COR-L47 (cell line): Measurements from ENCODE around the gene TMEM238.
A peak's percentile ranks its signal among the peaks of the same experiment; 100 is the strongest.

Source experiments
- DNase-seq: peaks from one replicate; lab custom pipeline; 2025; lab: John Stamatoyannopoulos, UW

TMEM238 gene

GRCh38 chr19:55377356-55378131 lies 6.5 kb downstream of the TMEM238 start:
- no peak for DNase-seq

- DNase-seq: no peak
These were observed 7.7 kb downstream of the TMEM238 start, which contains the start of gene TMEM190 for GRCh38 chr19:55376241-55376933. Gene TMEM190, plus strand, starts transcription at chr19:55376826. Its CDS starts 28 bp downstream, at chr19:55376854.

GRCh38 chr19:55373993-55374757 lies 9.9 kb downstream of the TMEM238 start:
- DNase-seq: no peak

- no peak for DNase-seq
These were observed 10.6 kb downstream of the TMEM238 start for GRCh38 chr19:55373306-55373992.

- DNase-seq: no peak
These were observed 11.6 kb downstream of the TMEM238 start for GRCh38 chr19:55372316-55373081.

GRCh38 chr19:55370305-55370988 lies 13.6 kb downstream of the TMEM238 start, which contains the start of gene IL11:
Gene IL11, minus strand, starts transcription at chr19:55370463. Its CDS starts 153 bp downstream, at chr19:55370310.
- no peak for DNase-seq

GRCh38 chr19:55369653-55370304 lies 14.3 kb downstream of the TMEM238 start:
- peak; percentile 48 for DNase-seq

GRCh38 chr19:55368701-55369563 lies 15.2 kb downstream of the TMEM238 start:
- DNase-seq: no peak

GRCh38 chr19:55368106-55368505 lies 16.0 kb downstream of the TMEM238 start:
- no peak for DNase-seq

GRCh38 chr19:55366790-55367189 lies 17.3 kb downstream of the TMEM238 start:
- no peak for DNase-seq

GRCh38 chr19:55365964-55366363 lies 18.1 kb downstream of the TMEM238 start:
- no peak for DNase-seq

- no peak for DNase-seq
These were observed 18.8 kb downstream of the TMEM238 start for GRCh38 chr19:55365245-55365644.

- DNase-seq: no peak
These were observed 20.9 kb downstream of the TMEM238 start, which contains the start of gene GARIN5B for GRCh38 chr19:55362990-55363716. Gene GARIN5B, minus strand, starts transcription at chr19:55363260. Its CDS starts 194 bp downstream, at chr19:55363066.

GRCh38 chr19:55362174-55362989 lies 21.7 kb downstream of the TMEM238 start:
- no peak for DNase-seq

- no peak for DNase-seq
These were observed 23.2 kb downstream of the TMEM238 start for GRCh38 chr19:55360902-55361301.

GRCh38 chr19:55358943-55359908 lies 24.9 kb downstream of the TMEM238 start:
- peak; percentile 81 for DNase-seq
